ENCODE data around the gene INO80D.

Gene INO80D

DNA sequence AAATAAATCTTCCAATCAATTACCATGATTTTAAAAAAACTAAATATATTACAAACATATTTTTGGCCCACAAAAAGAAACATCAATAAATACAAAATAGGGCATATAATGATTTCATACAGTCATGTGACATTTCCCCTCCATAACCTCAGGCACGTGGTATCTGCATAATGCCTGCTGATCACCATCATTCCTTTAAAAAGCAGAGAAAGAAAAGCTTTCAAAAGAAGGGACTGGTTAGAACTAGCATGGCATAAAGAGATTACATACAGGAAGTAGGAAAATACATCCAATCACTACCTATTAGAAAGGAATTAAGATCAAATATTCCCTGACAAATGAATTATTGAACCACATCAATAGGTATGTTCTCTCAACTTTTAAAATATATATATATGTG lies 83.5 kb downstream of the INO80D start:
- no peak for DNase-seq (ENCODE audit: low read depth)
- TF ChIP-seq, protein P1, sequence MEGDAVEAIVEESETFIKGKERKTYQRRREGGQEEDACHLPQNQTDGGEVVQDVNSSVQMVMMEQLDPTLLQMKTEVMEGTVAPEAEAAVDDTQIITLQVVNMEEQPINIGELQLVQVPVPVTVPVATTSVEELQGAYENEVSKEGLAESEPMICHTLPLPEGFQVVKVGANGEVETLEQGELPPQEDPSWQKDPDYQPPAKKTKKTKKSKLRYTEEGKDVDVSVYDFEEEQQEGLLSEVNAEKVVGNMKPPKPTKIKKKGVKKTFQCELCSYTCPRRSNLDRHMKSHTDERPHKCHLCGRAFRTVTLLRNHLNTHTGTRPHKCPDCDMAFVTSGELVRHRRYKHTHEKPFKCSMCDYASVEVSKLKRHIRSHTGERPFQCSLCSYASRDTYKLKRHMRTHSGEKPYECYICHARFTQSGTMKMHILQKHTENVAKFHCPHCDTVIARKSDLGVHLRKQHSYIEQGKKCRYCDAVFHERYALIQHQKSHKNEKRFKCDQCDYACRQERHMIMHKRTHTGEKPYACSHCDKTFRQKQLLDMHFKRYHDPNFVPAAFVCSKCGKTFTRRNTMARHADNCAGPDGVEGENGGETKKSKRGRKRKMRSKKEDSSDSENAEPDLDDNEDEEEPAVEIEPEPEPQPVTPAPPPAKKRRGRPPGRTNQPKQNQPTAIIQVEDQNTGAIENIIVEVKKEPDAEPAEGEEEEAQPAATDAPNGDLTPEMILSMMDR (IDR thresholded peaks at IDR 0.05; ENCODE audit: insufficient read depth, low read depth, low read length, missing control alignments), result no peak
- H3K4me3 ChIP-seq (ENCODE audit: low read depth, low read length), result no peak overlapping the region

DNA sequence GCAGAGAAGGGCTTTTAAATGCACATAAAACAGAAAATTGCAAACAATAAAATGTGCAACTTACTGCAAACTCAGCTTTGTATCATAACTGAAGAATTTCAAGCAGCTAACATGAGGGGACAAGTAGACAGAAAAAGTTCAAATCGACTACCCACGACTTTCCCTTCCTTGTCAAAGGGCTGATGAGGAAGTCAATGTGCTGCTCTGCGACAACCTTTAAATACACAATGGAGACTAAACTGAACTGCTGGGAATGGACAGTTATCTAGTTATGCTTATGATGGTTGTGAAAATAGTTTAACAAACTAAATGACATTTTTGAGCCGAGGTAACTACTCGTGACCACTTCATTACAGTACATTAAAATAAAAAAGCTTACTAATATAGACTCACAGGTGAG lies 84.1 kb downstream of the INO80D start:
- no peak for DNase-seq (ENCODE audit: low read depth)
- TF ChIP-seq, protein P1 (IDR thresholded peaks at IDR 0.05; ENCODE audit: insufficient read depth, low read depth, low read length, missing control alignments), result no peak
- H3K4me3 ChIP-seq (ENCODE audit: low read depth, low read length), result no peak overlapping the region

DNA sequence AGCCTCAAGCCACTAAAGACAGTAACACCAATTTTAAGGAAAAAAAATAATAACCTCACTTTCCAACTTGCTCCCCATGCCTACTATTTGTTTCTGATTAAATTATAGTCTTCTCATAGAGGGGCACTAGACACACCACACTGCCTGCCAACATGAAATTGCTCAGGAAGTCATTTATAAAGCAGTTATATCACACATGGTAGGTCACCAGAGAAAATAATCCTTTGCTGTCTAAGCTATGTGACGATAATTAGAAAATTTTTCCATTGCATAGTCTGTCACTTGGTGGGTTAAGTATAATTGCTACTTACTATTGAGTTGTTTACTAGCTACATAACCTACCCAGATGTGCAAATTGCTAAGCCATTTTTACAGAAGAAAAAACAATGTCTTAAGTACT lies 85.2 kb downstream of the INO80D start:
- DNase-seq (ENCODE audit: low read depth), result no peak
- no peak overlapping the region for H3K4me3 ChIP-seq (ENCODE audit: low read depth, low read length)
- TF ChIP-seq, protein P1 (IDR thresholded peaks at IDR 0.05; ENCODE audit: insufficient read depth, low read depth, low read length, missing control alignments), result no peak

DNA sequence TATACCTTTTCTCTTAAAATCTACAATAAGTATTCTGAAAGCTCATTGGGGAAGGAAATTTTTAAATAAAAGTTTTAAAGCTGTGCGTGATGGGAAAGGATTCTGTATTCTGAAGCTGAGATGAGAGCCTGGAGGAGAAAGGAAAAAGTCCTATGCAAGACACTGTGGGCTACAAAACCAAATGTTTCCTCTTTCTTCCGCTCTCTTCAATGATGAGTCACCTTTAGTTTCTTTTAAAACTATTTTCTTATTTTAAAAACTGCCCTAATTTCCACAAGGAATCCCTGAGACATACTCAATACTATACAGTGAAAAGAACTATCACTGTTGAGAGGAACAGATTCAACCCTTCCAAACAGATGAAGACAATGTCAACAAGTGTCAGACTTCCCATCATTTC lies 87.4 kb downstream of the INO80D start:
- TF ChIP-seq, protein P1 (IDR thresholded peaks at IDR 0.05; ENCODE audit: insufficient read depth, low read depth, low read length, missing control alignments), result no peak
- DNase-seq (ENCODE audit: low read depth), result no peak
- H3K4me3 ChIP-seq (ENCODE audit: low read depth, low read length), result no peak overlapping the region

DNA sequence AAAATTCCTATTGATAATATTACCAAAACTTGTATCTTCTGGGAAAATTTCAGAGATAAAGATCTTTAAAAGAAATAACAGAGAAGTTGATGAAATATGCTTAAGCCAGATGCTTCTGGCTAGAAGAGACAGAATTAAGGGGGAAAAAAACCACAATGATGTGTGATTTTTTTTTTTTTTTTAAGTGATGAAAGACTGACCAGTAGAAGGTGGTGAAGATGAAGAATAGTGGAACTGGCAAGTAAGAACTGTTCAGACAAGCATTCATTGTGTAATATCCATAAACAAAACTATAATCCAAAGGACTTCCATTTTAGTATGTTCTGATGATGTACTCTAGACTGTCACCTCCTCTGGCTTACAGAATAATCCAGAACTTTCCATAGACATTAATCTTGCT lies 89.8 kb downstream of the INO80D start:
- no peak overlapping the region for H3K4me3 ChIP-seq (ENCODE audit: low read depth, low read length)
- DNase-seq (ENCODE audit: low read depth), result no peak
- TF ChIP-seq, protein P1 (IDR thresholded peaks at IDR 0.05; ENCODE audit: insufficient read depth, low read depth, low read length, missing control alignments), result no peak

DNA sequence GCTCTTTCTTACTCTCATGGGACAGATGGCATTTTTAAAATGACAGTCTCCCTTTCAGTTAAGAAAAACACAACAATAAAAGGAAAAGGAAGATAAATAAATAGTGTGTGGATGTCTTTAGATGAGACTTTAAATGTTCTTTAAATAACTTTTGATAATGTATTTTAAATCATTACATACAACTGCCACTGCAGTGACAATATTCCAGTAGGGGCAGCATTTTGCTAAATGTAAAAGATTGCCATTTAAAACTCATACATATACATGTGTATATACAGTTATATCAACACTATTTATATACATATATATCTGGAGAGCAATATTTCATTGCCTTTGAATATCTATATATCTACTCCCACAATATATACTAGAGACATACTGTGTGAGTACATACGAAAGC lies 90.7 kb downstream of the INO80D start:
- no peak overlapping the region for H3K4me3 ChIP-seq (ENCODE audit: low read depth, low read length)
- no peak for DNase-seq (ENCODE audit: low read depth)
- TF ChIP-seq, protein P1 (IDR thresholded peaks at IDR 0.05; ENCODE audit: insufficient read depth, low read depth, low read length, missing control alignments), result no peak

DNA sequence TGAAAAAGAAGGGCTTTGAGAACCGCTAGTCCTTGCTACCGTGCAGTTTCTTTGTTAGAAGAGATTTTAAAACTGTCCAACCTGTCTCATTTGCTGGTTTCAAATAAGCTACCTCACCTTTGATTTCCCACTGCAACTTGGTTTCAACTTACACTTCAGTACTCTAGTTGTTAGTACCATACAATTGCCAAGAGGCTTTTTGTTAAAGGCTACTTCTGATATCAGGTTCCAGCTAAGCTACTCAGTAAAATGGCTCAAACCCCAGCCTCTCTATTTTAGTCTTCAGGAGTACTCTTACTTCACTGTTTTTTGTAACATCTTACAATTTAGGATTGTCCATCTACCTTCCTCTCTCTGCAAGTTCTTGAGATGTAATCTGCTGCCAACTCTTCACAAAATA lies 91.6 kb downstream of the INO80D start:
- no peak for DNase-seq (ENCODE audit: low read depth)
- H3K4me3 ChIP-seq (ENCODE audit: low read depth, low read length), result no peak overlapping the region
- TF ChIP-seq, protein P1 (IDR thresholded peaks at IDR 0.05; ENCODE audit: insufficient read depth, low read depth, low read length, missing control alignments), result no peak

Measured in GM12865 (cell line).